DOHH2 (cell line): Measurements from ENCODE around the gene ARNT2.

ENCODE experiments used
- EZH2phosphoT487 ChIP-seq: fragments of 200-600 bp; sonication (generic); IDR thresholded peaks from 2 replicates; pipeline ENCODE4 v1.6.1; 2017; ENCODE audit warnings: borderline replicate concordance, mild to moderate bottlenecking, antibody characterized with exemption, low read length, moderate library complexity, mixed read lengths
- TF ChIP-seq, protein P1 (sequence below): fragments of 200-600 bp; sonication (generic); IDR thresholded peaks from one replicate; pipeline ENCODE4 v1.5.1; 2014; ENCODE audit warnings: antibody characterized with exemption, mild to moderate bottlenecking, low read depth, low read length; ENCODE audit not compliant: poor library complexity, severe bottlenecking

DNA sequence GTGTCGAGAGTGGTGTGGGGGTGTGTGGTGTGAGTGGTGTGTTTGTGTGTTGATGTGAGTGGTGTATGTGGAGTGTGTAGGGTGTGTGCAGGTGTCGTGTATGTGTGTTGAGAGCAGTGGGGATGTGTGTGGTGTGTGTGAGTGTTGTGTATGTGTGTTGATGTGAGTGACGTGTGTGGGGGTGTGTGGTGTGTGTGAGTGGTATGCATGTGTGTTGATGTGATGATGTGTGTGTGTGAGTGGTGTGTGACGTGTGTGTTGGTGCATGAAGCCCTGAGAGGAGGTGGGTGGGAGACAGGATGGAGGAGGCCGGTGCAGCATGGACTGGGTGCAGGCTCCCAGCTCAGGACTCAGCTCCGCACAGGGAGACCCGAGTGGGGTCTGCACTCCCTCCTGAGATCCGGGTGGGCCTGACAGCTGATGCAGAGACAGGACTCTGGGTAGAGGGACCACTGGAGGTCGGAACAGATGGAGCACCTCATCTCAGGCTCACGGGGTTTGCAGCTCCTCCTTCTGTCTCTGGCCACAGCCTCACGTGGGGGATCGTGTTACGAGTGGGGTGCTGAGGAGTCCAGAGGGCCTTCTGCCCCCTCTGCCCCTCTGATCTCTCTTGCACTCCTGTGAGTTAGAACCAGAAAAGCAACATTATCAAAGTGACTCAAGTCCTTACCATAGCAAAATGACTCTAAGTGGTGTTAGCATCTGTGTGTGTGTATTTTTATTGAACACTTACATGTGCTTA lies 41.3 kb downstream of the ARNT2 start:
- TF ChIP-seq, protein P1, sequence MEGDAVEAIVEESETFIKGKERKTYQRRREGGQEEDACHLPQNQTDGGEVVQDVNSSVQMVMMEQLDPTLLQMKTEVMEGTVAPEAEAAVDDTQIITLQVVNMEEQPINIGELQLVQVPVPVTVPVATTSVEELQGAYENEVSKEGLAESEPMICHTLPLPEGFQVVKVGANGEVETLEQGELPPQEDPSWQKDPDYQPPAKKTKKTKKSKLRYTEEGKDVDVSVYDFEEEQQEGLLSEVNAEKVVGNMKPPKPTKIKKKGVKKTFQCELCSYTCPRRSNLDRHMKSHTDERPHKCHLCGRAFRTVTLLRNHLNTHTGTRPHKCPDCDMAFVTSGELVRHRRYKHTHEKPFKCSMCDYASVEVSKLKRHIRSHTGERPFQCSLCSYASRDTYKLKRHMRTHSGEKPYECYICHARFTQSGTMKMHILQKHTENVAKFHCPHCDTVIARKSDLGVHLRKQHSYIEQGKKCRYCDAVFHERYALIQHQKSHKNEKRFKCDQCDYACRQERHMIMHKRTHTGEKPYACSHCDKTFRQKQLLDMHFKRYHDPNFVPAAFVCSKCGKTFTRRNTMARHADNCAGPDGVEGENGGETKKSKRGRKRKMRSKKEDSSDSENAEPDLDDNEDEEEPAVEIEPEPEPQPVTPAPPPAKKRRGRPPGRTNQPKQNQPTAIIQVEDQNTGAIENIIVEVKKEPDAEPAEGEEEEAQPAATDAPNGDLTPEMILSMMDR, result no peak
- TF ChIP-seq EZH2phosphoT487, result no peak
